HG03565 (cell line): ENCODE measurements around the gene KRTAP5-3.
"Not testable (repeated sequence)": the region's sequence is repeated elsewhere in the genome, so short reads cannot be mapped to it uniquely, and the experiment has no call there.

ENCODE experiments used
- ATAC-seq: cut with Tn5 transposase; IDR thresholded peaks from one replicate; pipeline ENCODE4 v1.9.1; 2021; ENCODE audit warnings: mild to moderate bottlenecking, moderate library complexity; ENCODE audit not compliant: unreplicated experiment

The KRTAP5-3 gene

DNA sequence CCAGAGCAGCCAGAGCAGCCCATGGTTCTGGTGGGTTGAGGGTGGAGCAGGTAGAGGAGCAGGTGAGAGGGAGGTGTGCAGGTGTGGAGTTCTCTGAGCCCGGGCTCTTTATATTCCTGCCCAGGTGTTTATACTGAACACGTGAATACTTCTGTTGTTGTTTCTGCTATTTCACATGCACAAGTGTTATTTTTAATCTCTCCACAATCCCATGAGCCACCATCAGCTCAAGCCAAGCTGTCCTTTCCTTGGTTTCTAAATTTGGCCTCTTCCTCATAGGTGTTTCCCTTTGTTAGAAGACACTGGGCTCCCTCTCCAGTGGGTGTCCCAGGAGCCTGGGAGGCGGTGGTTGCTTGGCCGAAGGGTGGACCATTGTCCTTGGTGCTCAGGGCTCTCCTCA is at the start of gene KRTAP5-3:
KRTAP5-3 (minus strand) TSS at position 101 of the 400 bp plus-strand sequence; CDS start at position 23, 78 bp downstream.
- no peak for ATAC-seq

DNA sequence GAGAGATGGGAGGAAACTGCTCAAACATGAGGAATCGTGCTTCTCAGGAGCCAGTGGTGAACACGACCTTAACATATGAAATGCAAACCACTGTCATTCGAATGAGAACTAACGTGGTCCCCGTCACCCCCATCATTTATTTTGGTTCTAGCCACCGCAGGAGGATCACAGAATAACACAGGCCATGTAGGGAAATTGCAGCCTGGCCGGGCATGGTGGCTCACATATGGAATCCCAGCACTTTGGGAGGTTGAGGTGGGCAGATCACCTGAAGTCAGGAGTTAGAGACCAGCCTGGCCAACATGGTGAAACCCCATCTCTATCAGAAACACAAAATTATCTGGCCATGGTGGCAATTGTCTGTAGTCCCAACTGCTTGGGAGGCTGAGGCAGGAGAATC is 48.4 kb upstream of the KRTAP5-3 start:
- ATAC-seq, result no peak

DNA sequence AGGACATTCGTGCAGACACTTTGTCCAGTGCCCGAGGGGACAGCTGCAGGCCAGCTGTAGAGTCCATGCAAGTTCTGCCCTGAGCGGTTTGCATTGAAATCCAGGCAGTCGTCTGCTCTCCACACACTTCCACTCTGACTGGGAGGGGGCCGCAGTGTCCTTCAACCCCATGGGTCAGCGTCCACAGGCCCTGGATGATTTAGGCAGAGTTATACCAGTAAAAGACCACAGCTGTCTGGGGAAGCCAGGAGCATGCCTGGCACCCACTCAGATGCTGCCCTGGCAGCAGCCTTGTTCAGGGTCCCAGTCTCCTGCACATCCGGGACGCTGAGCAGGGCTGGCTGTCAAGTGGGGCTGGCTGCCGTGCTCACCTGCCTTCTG is 47.8 kb upstream of the KRTAP5-3 start:
- no peak for ATAC-seq

- no peak for ATAC-seq
These were observed 47.2 kb upstream of the KRTAP5-3 start for GRCh38 chr11:1655168-1656060.

DNA sequence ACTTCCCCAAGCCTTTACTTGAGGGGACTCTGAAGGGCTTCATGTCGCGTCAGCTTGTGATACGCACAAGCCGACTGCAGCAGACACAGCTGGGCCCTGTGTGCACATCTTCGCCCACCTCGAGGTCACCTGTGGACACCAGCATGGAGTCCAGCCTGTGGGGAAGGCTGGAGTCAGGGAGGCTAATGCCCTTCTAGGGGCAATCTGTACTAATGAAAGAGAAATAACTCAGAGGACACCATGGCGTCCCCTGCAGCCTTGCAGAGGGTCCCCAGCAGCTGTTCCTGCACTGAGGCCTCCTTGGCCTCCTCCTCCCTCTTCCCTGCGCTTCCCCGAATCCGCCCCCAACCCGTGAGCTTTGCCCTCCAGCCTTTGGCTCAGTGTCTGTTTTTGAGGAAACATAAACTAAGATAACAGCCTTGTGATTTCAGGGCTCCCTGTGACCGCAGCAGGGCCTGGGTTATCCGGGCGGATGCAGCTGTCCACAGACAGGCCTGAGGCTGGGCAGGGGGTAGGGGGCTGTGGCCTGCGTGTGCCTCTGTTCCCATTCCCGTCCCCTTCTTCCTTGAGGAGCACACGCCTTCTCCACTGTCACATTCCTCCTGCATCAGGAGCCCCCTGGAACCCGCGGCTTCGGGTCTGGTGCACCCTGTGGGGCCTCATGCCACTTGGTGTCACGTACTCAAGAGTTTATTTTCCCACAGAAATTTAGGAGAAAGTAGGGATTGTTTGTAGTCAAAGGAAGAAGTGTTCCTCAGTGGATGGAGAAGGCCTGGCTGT is 46.3 kb upstream of the KRTAP5-3 start:
- no peak for ATAC-seq

- no peak for ATAC-seq
These were observed 45.5 kb upstream of the KRTAP5-3 start for GRCh38 chr11:1653541-1654387.

GRCh38 chr11:1652771-1653540 is 44.7 kb upstream of the KRTAP5-3 start:
- ATAC-seq, result no peak

DNA sequence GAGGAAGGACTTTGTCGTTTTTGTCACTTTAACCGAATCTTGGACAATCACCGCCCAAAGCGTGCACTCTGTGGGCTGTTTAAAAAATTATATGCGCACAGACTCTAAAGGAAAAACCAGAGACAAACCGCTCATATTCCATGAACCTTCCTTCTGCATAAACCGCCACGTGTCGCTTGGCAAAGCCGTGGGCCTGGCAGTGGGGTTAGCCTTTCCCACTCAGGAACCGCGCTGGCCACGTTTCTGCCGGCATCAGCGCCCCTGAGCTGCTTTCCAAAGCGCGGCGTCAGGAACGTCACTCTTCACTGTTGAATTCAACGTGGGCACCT is 44.1 kb upstream of the KRTAP5-3 start:
- no peak for ATAC-seq

GRCh38 chr11:1652026-1652425 is 43.8 kb upstream of the KRTAP5-3 start:
- no peak for ATAC-seq

GRCh38 chr11:1651411-1651980 is 43.2 kb upstream of the KRTAP5-3 start:
- no peak for ATAC-seq

- ATAC-seq, result no peak
These were observed 42.6 kb upstream of the KRTAP5-3 start for GRCh38 chr11:1650918-1651262.

GRCh38 chr11:1650034-1650917 is 42.0 kb upstream of the KRTAP5-3 start:
- no peak for ATAC-seq

DNA sequence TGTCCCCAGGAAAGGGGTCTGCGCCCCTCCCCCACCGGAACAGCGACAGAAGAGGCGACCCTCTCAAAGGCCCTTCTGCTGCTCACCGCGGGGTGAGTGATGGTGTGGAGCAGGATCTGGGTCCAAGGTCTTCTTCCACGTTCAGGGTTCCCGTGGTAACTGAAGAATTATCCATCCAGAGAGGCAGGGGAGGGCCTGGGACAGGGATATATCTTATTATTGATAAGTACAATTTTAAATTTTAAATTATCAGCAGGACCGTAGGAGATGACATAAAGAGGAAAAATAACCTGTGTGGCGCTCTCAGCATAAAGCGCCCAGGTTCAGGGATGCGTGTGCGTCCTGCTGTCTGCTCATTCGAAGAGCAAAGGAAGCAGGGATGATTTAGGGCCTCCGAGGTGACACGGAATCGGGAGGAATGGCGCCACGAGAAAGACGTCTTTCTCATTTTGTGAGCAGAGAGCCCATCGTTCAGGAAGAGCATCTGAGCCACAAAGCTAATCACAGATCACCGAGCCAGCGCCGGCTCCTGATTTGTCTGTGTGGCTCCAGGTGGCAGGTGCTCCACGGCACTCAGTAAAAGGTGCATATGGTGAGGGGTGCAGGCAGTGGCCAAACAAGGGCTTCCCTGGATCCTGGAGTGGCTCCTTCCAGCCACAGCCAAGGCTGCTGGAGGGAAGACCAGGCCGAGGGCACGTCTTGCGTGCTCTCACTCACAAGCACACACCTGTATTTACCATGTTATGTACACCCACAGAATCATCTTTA is 40.6 kb upstream of the KRTAP5-3 start:
- ATAC-seq, result no peak

DNA sequence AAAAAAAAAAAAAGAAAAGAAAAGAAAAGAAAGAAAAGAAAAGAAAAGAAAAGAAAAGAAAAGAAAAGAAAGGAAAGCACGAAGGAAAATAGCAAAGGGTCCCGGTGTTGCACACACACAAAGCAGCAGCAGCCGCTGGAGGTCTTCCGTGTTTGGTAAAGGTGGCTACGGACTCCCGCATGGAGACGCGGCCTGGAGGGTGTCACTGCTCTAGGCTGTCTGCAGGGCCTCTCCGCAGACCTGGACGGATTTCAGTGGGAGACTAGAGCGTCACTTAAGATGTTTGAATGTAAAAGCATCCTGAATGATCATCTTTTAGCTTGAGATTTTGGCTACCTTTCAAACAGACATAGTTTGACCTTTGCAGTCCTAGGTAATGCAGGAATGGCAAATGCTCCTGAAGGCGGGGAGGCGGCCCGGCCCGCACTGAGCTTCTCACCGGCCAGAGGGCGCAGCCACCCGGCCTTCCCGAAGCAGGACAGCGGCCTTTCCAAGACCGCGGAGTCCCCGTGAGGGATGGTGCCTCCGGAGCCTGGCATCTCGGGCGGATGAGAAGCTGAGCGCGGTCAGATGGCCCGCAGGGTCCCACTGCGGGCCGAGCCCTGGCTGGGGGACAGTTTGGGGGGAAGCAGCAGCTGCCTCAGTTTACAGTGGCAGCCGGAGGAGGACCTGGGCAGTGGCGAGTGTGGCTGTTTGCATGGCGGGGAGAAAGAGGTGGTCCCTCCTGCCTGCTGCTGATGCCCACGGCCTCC is 39.8 kb upstream of the KRTAP5-3 start:
- no peak for ATAC-seq

GRCh38 chr11:1646540-1646939 is 38.3 kb upstream of the KRTAP5-3 start:
- not testable (repeated sequence) for ATAC-seq

GRCh38 chr11:1645357-1645821 is 37.1 kb upstream of the KRTAP5-3 start:
- no peak for ATAC-seq

GRCh38 chr11:1644601-1645356 is 36.5 kb upstream of the KRTAP5-3 start:
- ATAC-seq, result no peak
